HEK293 (cell line): ENCODE results near the gene PORCN.
A peak's percentile ranks its signal among the peaks of the same experiment; 100 is the strongest.

Experiments used
- CTCF ChIA-PET: fragments of 350-600 bp; formaldehyde crosslinking; extraction: SDS; loops from one replicate; lab custom pipeline; 2021; ENCODE audit warnings: antibody characterized with exemption; lab: Yijun Ruan, JAX
- POLR2A ChIA-PET: fragments of 300-600 bp; formaldehyde crosslinking; extraction: SDS; loops from one replicate; lab custom pipeline; 2020; ENCODE audit warnings: antibody characterized with exemption, inconsistent platforms; lab: Yijun Ruan, JAX
- H3K27ac ChIP-seq: fragments of 200-500 bp; sonication (Bioruptor generic); 2 replicates; pipeline ENCODE4 v1.5.1; 2014; ENCODE audit warnings: low read depth, low read length, control low read depth, inconsistent platforms; ENCODE audit errors: extremely low read depth
- H3K36me3 ChIP-seq, 2 experiments: fragments of 200-500 bp in 1 of 2; sonication (Bioruptor generic) in 1 of 2; 1 replicate in 1 of 2; 2 replicates in 1 of 2; pipeline ENCODE4 v1.5.1; 2014 to 2017; ENCODE audit warnings: inconsistent platforms in 2 of 2, low read length in 2 of 2; ENCODE audit not compliant: control insufficient read depth in 2 of 2, insufficient read depth in 1 of 2
- H3K4me1 ChIP-seq: fragments of 200-500 bp; sonication (Bioruptor generic); 2 replicates; pipeline ENCODE4 v1.5.1; 2014; ENCODE audit warnings: mild to moderate bottlenecking, low read length, inconsistent platforms; ENCODE audit not compliant: control insufficient read depth, insufficient read depth
- H3K4me3 ChIP-seq: 2 replicates; pipeline ENCODE4 v1.5.1; 2011; ENCODE audit warnings: low read depth, mild to moderate bottlenecking, control low read depth, low read length, moderate library complexity
- H3K9me3 ChIP-seq: fragments of 200-500 bp; sonication (Bioruptor generic); 2 replicates; pipeline ENCODE4 v1.5.1; 2014; ENCODE audit warnings: low read depth, low read length, inconsistent platforms; ENCODE audit not compliant: control insufficient read depth, insufficient read depth
- KLF10 ChIP-seq: fragments of 450-650 bp; IDR thresholded peaks from 2 replicates; pipeline ENCODE4 v1.5.1; 2018; ENCODE audit warnings: missing biosample characterization, mild to moderate bottlenecking, missing genetic modification characterization
- PRDM10 ChIP-seq: fragments of 450-650 bp; formaldehyde crosslinking; IDR thresholded peaks from 2 replicates; pipeline ENCODE4 v1.5.1; 2016; ENCODE audit warnings: missing biosample characterization, missing genetic modification characterization
- REPIN1 ChIP-seq: fragments of 450-650 bp; formaldehyde crosslinking; IDR thresholded peaks from 2 replicates; pipeline ENCODE4 v1.5.1; 2017; ENCODE audit warnings: missing biosample characterization, missing genetic modification characterization, low read depth
- SCRT1 ChIP-seq: fragments of 450-650 bp; formaldehyde crosslinking; IDR thresholded peaks from 2 replicates; pipeline ENCODE4 v1.5.1; 2016; ENCODE audit warnings: missing biosample characterization, missing genetic modification characterization, borderline replicate concordance
- SETDB1 ChIP-seq: IDR thresholded peaks from one replicate; pipeline ENCODE4 v1.6.1; 2017; ENCODE audit warnings: mild to moderate bottlenecking, low read length, moderate library complexity, mixed read lengths; ENCODE audit not compliant: insufficient read length
- ZBTB17 ChIP-seq: fragments of 450-650 bp; formaldehyde crosslinking; IDR thresholded peaks from 2 replicates; pipeline ENCODE4 v1.5.1; 2016; ENCODE audit warnings: missing biosample characterization, missing genetic modification characterization
- ZFP37 ChIP-seq: fragments of 450-650 bp; formaldehyde crosslinking; IDR thresholded peaks from 2 replicates; pipeline ENCODE4 v1.5.1; 2016; ENCODE audit warnings: missing biosample characterization, missing genetic modification characterization
- ZNF121 ChIP-seq: fragments of 450-650 bp; formaldehyde crosslinking; IDR thresholded peaks from 2 replicates; pipeline ENCODE4 v1.5.1; 2016; ENCODE audit warnings: missing biosample characterization, missing genetic modification characterization
- ZNF132 ChIP-seq: fragments of 450-650 bp; formaldehyde crosslinking; IDR thresholded peaks from 2 replicates; pipeline ENCODE4 v1.5.1; 2017; ENCODE audit warnings: missing biosample characterization, missing genetic modification characterization, borderline replicate concordance
- ZNF16 ChIP-seq: fragments of 450-650 bp; formaldehyde crosslinking; IDR thresholded peaks from 2 replicates; pipeline ENCODE4 v1.5.1; 2016; ENCODE audit warnings: low read depth, missing biosample characterization, missing genetic modification characterization
- ZNF184 ChIP-seq: fragments of 450-650 bp; IDR thresholded peaks from 2 replicates; pipeline ENCODE4 v1.5.1; 2018; ENCODE audit warnings: missing biosample characterization, mild to moderate bottlenecking, missing genetic modification characterization
- ZNF223 ChIP-seq: fragments of 450-650 bp; formaldehyde crosslinking; IDR thresholded peaks from 2 replicates; pipeline ENCODE4 v1.5.1; 2016; ENCODE audit warnings: missing biosample characterization, missing genetic modification characterization
- ZNF324 ChIP-seq: fragments of 450-650 bp; formaldehyde crosslinking; IDR thresholded peaks from 2 replicates; pipeline ENCODE4 v1.5.1; 2016; ENCODE audit warnings: missing biosample characterization, missing genetic modification characterization
- ZNF354C ChIP-seq: fragments of 450-650 bp; formaldehyde crosslinking; IDR thresholded peaks from 2 replicates; pipeline ENCODE4 v1.5.1; 2016; ENCODE audit warnings: missing biosample characterization, missing genetic modification characterization, low read depth, borderline replicate concordance
- ZNF48 ChIP-seq: fragments of 450-650 bp; formaldehyde crosslinking; IDR thresholded peaks from 2 replicates; pipeline ENCODE4 v1.5.1; 2016; ENCODE audit warnings: missing biosample characterization, missing genetic modification characterization
- ZNF701 ChIP-seq: fragments of 450-650 bp; formaldehyde crosslinking; IDR thresholded peaks from 2 replicates; pipeline ENCODE4 v1.5.1; 2016; ENCODE audit warnings: missing biosample characterization, missing genetic modification characterization
- ZNF76 ChIP-seq: fragments of 450-650 bp; formaldehyde crosslinking; IDR thresholded peaks from 2 replicates; pipeline ENCODE4; 2016; ENCODE audit warnings: low read depth, missing biosample characterization, missing genetic modification characterization, borderline replicate concordance
- ZSCAN18 ChIP-seq: fragments of 450-650 bp; formaldehyde crosslinking; IDR thresholded peaks from 2 replicates; pipeline ENCODE4 v1.5.1; 2016; ENCODE audit warnings: missing biosample characterization, missing genetic modification characterization
- ZSCAN4 ChIP-seq: fragments of 450-650 bp; formaldehyde crosslinking; IDR thresholded peaks from 2 replicates; pipeline ENCODE4 v1.5.1; 2017; ENCODE audit warnings: missing biosample characterization, missing genetic modification characterization

Gene PORCN

GRCh38 chrX:48531358-48531959 is 22.7 kb downstream of the PORCN start (continued):
- TF ChIP-seq PRDM10 (peak; percentile 79), ZSCAN18 (tag by site-specific recombination) (no peak), KLF10 (tag by site-specific recombination) (no peak), ZNF184 (tag by site-specific recombination) (no peak), ZNF132 (no peak), ZBTB17 (tag by site-specific recombination) (peak; percentile 57), ZNF16 (tag by site-specific recombination) (no peak)

GRCh38 chrX:48532161-48532560 is 23.4 kb downstream of the PORCN start:
- CTCF ChIA-PET: no interaction called here
- no peak for TF ChIP-seq ZNF16 (tag by site-specific recombination)
- no peak for TF ChIP-seq ZFP37 (tag by site-specific recombination)
- TF ChIP-seq ZNF48 (tag by site-specific recombination): no peak
- no peak for TF ChIP-seq ZNF354C (tag by site-specific recombination)
- TF ChIP-seq ZNF76 (tag by site-specific recombination): no peak
- no peak for TF ChIP-seq ZSCAN4 (tag by site-specific recombination)
- TF ChIP-seq SETDB1: no peak
- TF ChIP-seq SCRT1 (tag by site-specific recombination): no peak
- no peak for TF ChIP-seq ZNF701
- no peak for TF ChIP-seq ZNF324
- TF ChIP-seq REPIN1: no peak
- no peak for TF ChIP-seq ZNF121
- no peak for TF ChIP-seq ZNF223 (tag by site-specific recombination)
- TF ChIP-seq, all 188 proteins: peak for 0
- Histone ChIP-seq H3K9me3 (no peaks in the 10 kb centered on the region), H3K36me3 (peaks cover 6 to 20% of the 10 kb centered on the region in 2 experiments; a peak in 2 of 3 replicates), H3K27ac (no peak overlapping the region), H3K4me1 (no peaks in the 10 kb centered on the region), H3K4me3 (no peak overlapping the region)
- POLR2A ChIA-PET: interaction anchor here (1.5 to 2.0 kb wide), 2 partner anchors 10 to 43 kb away, joined by 3 to 8 read pairs; partner anchors contain the start of gene EBP
